HG02642 (cell line): ENCODE measurements around the gene RAB34.

ENCODE experiments used
- ATAC-seq: cut with Tn5 transposase; IDR thresholded peaks from one replicate; pipeline ENCODE4 v1.9.1; 2021; ENCODE audit warnings: mild to moderate bottlenecking; ENCODE audit not compliant: unreplicated experiment, poor library complexity

RAB34 gene

GRCh38 chr17:28717578-28718332, at the start of gene RAB34:
RAB34 (minus strand) TSS chr17:28717868; CDS start chr17:28717266, 602 bp downstream.
- no peak for ATAC-seq

GRCh38 chr17:28765038-28765437, 47.4 kb upstream of the RAB34 start:
- no peak for ATAC-seq

GRCh38 chr17:28763804-28764266, 46.2 kb upstream of the RAB34 start:
- ATAC-seq: peak; percentile 35

GRCh38 chr17:28763137-28763799, 45.6 kb upstream of the RAB34 start:
- ATAC-seq: peak; percentile 60

- ATAC-seq: no peak
These were observed 43.2 kb upstream of the RAB34 start for GRCh38 chr17:28760601-28761562.

GRCh38 chr17:28759256-28759865, 41.7 kb upstream of the RAB34 start:
- no peak for ATAC-seq

GRCh38 chr17:28758411-28759121, 40.9 kb upstream of the RAB34 start:
- no peak for ATAC-seq

GRCh38 chr17:28756049-28756804, 38.6 kb upstream of the RAB34 start:
- ATAC-seq: no peak

- no peak for ATAC-seq
These were observed 37.8 kb upstream of the RAB34 start for GRCh38 chr17:28755486-28755885.

GRCh38 chr17:28751600-28752366, 34.1 kb upstream of the RAB34 start:
- no peak for ATAC-seq

GRCh38 chr17:28750178-28751047, 32.7 kb upstream of the RAB34 start:
- peak; percentile 78 for ATAC-seq

GRCh38 chr17:28749516-28750177, 32.0 kb upstream of the RAB34 start:
- ATAC-seq: no peak

- no peak for ATAC-seq
These were observed 31.3 kb upstream of the RAB34 start for GRCh38 chr17:28748852-28749515.

- ATAC-seq: no peak
These were observed 30.4 kb upstream of the RAB34 start for GRCh38 chr17:28747801-28748750.

- ATAC-seq: no peak
These were observed 29.5 kb upstream of the RAB34 start for GRCh38 chr17:28747051-28747691.
